ENCODE results near the gene DNTT. TPM values are rescaled to one million over a fixed set of nuclear protein-coding genes. Genes with fewer than 3 reads are reported as not detected.

The DNTT gene
- total RNA-seq, 4 donors from 2014 or later, result not detected

DNA sequence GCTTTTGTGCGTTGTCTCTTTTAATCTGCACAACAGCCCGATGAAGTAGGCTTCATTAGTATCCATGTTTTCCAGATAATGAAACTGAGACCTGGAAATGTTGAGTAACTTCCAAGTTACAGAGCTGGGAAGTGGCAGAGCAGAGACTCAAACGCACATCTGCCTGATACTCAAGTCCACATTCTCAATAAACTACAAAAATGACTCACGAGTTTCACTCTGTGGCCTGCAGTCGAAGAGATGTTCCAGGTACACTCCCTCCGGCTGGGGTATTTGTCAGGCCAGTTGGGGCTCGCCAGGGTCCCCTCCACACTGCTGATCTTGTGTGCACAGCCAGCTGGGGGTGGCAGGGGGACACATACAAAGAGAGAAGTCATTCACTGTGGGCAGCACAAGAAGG is 72.2 kb downstream of the DNTT start:
- TF ChIP-seq, protein P1, sequence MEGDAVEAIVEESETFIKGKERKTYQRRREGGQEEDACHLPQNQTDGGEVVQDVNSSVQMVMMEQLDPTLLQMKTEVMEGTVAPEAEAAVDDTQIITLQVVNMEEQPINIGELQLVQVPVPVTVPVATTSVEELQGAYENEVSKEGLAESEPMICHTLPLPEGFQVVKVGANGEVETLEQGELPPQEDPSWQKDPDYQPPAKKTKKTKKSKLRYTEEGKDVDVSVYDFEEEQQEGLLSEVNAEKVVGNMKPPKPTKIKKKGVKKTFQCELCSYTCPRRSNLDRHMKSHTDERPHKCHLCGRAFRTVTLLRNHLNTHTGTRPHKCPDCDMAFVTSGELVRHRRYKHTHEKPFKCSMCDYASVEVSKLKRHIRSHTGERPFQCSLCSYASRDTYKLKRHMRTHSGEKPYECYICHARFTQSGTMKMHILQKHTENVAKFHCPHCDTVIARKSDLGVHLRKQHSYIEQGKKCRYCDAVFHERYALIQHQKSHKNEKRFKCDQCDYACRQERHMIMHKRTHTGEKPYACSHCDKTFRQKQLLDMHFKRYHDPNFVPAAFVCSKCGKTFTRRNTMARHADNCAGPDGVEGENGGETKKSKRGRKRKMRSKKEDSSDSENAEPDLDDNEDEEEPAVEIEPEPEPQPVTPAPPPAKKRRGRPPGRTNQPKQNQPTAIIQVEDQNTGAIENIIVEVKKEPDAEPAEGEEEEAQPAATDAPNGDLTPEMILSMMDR (IDR thresholded peaks at IDR 0.05), result no peak
- Histone ChIP-seq H3K27ac (replicated peaks in 1 of 4) (no peak overlapping the region), H3K4me3 (no peak overlapping the region), H3K27me3 (no peaks in the 10 kb centered on the region), H3K36me3 (no peaks in the 10 kb centered on the region), H3K4me1 (peaks cover 7 to 34% (median 31%) of the 10 kb centered on the region in 4 donors), H3K9me3 (no peaks in the 10 kb centered on the region)
- no peak for DNase-seq (ENCODE audit: extremely low spot score)
- intact Hi-C loops (cut with DNase I), result loop anchor here (5.0 to 10.0 kb wide), 3 partner anchors 136 to 648 kb away; partner anchors contain the start of genes LCOR and TLL2
- WGBS, result 71% methylated on average over 7 of the region's 7 CpGs

DNA sequence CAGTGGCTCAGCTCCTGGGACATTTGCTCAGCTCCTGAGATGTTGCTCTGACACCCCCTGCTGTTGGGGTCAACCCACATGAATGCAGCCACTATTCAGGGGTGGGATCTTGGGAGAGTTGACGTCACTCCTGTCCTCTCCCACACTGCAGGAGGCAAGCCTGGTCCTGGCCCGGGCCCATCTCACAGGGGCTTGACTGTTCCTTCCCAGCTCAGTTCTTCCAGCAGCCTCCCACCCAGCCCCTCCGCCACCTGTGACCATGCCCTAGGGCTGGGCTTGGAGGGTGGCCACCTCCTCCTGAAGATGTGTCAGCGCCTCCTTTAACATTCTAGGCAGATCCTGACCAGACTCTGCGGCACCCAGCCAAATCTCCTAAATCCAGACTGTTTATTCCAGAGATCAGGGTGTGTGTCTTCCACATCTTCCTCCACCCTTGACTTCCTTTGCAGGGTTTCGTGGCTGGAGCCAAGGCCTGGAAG is 73.6 kb downstream of the DNTT start:
- H3K36me3 ChIP-seq, result no peaks in the 10 kb centered on the region
- no peaks in the 10 kb centered on the region for H3K9me3 ChIP-seq
- H3K27ac ChIP-seq (replicated peaks in 1 of 4), result peak overlapping the region in 1 of 4 donors; percentile 22
- H3K4me1 ChIP-seq, result peaks cover 7 to 34% (median 31%) of the 10 kb centered on the region in 4 donors
- no peak overlapping the region for H3K4me3 ChIP-seq
- H3K27me3 ChIP-seq, result no peaks in the 10 kb centered on the region
- DNase-seq (ENCODE audit: extremely low spot score), result no peak
- WGBS, result 16% methylated on average over 5 of the region's 6 CpGs
- TF ChIP-seq, protein P1 (IDR thresholded peaks at IDR 0.05), result no peak
- TF ChIP-seq EP300 (IDR thresholded peaks at IDR 0.05), result no peak
- no peak for TF ChIP-seq POLR2AphosphoS5 (IDR thresholded peaks at IDR 0.05)
- no peak for TF ChIP-seq POLR2A (IDR thresholded peaks at IDR 0.05; ENCODE audit: low read depth)
- intact Hi-C loops (cut with DNase I), result loop anchor here (5.0 to 10.0 kb wide), 3 partner anchors 134 to 647 kb away; partner anchors contain the start of genes LCOR and TLL2

DNA sequence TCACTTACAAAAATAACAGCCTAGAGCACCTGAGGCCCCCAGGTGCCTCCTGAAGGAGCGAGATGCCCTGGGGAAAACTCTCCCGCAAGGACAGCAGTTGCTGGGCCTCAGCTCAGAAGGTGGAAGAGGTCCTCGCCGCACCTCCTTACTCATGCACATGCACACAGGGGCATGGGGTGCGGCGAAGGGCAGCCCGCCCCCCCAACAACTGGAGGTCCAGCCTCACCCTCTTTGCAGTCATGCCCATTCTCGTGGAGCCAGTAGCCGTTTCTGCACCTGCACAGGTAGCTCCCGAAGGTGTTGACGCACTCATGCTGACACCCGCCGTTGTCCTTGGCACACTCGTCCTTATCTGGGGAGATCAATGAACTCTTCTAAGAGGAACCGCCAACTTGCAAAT is 74.5 kb downstream of the DNTT start:
- no peak for DNase-seq (ENCODE audit: extremely low spot score)
- WGBS, result 86% methylated on average over 14 of the region's 15 CpGs
- no peak overlapping the region for H3K27ac ChIP-seq (replicated peaks in 1 of 4)

DNA sequence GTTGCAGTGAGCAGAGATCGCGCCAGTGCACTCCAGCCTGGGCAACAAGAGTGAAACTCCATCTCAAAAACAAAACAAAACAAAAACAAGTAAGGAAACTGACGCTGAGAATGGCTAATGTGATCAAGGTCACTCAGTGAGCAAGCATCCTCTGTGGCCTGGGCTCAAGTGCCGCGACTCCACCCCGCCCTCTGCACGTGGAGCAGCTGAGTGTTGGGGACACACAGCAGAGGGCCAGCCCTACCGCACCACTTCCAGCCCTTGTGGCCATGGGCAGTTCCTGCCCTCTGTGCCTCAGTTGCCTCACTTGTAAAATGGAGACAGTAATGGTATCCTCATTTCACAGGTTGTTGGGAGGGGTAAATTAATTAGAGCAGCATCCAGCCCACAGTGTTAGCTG is 75.5 kb downstream of the DNTT start:
- H3K9me3 ChIP-seq, result no peaks in the 10 kb centered on the region
- no peaks in the 10 kb centered on the region for H3K27me3 ChIP-seq
- H3K36me3 ChIP-seq, result no peaks in the 10 kb centered on the region
- 76% methylated on average over 6 of the region's 8 CpGs for whole genome bisulfite sequencing
- TF ChIP-seq, protein P1 (IDR thresholded peaks at IDR 0.05), result no peak
- TF ChIP-seq EP300 (IDR thresholded peaks at IDR 0.05) (no peak), POLR2AphosphoS5 (IDR thresholded peaks at IDR 0.05) (no peak), POLR2A (IDR thresholded peaks at IDR 0.05; ENCODE audit: low read depth) (no peak)
- H3K4me1 ChIP-seq, result peaks cover 7 to 29% (median 28%) of the 10 kb centered on the region in 4 donors
- H3K4me3 ChIP-seq, result no peak overlapping the region
- intact Hi-C loops (cut with DNase I), result loop anchor here (5.0 to 10.0 kb wide), 3 partner anchors 133 to 645 kb away; partner anchors contain the start of genes LCOR and TLL2
- DNase-seq (ENCODE audit: extremely low spot score), result no peak
- no peak overlapping the region for H3K27ac ChIP-seq (replicated peaks in 1 of 4)

More for the DNA sequence above, 74.5 kb downstream of the DNTT start:
- TF ChIP-seq POLR2AphosphoS5 (IDR thresholded peaks at IDR 0.05), result no peak
- TF ChIP-seq, protein P1 (IDR thresholded peaks at IDR 0.05), result no peak
- TF ChIP-seq EP300 (IDR thresholded peaks at IDR 0.05), result no peak
- no peak for TF ChIP-seq POLR2A (IDR thresholded peaks at IDR 0.05; ENCODE audit: low read depth)
- Histone ChIP-seq H3K4me3 (no peak overlapping the region), H3K4me1 (peaks cover 7 to 34% (median 31%) of the 10 kb centered on the region in 4 donors), H3K27me3 (no peaks in the 10 kb centered on the region), H3K9me3 (no peaks in the 10 kb centered on the region), H3K36me3 (no peaks in the 10 kb centered on the region)
- intact Hi-C loops (cut with DNase I), result loop anchor here (5.0 to 10.0 kb wide), 3 partner anchors 134 to 646 kb away; partner anchors contain the start of genes LCOR and TLL2

DNA sequence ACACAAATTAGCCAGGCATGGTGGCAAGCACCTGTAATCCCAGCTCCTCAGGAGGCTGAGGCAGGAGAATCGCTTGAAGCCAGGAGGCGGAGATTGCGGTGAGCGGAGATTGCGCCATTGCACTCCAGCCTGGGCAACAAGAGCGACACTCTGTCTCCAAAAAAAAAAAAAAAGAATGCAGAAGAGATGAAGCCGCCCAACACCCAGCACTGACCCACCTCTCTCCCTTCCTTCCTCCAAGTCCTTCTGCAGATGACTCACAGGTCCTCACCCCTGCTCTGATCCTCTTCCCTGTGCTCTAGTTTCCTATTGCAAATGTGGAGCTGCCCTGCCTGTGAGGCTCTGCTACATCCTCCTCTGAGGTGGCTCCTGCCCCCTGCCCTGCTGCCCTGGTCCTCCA is 76.6 kb downstream of the DNTT start:
- Histone ChIP-seq H3K9me3 (no peaks in the 10 kb centered on the region), H3K27me3 (no peaks in the 10 kb centered on the region), H3K4me3 (no peak overlapping the region), H3K4me1 (peaks cover 7 to 20% (median 18%) of the 10 kb centered on the region in 4 donors), H3K36me3 (no peaks in the 10 kb centered on the region), H3K27ac (replicated peaks in 1 of 4) (no peak overlapping the region)
- DNase-seq (ENCODE audit: extremely low spot score), result no peak
- 83% methylated on average over 7 of the region's 7 CpGs for WGBS
- TF ChIP-seq, protein P1 (IDR thresholded peaks at IDR 0.05), result no peak
- no peak for TF ChIP-seq EP300 (IDR thresholded peaks at IDR 0.05)
- TF ChIP-seq POLR2A (IDR thresholded peaks at IDR 0.05; ENCODE audit: low read depth), result no peak
- no peak for TF ChIP-seq POLR2AphosphoS5 (IDR thresholded peaks at IDR 0.05)
- intact Hi-C loops (cut with DNase I), result no loop called here

All from esophagus muscularis mucosa (tissue), 4 donors.